ENCODE data around the gene ZBTB2.

ZBTB2 gene

DNA sequence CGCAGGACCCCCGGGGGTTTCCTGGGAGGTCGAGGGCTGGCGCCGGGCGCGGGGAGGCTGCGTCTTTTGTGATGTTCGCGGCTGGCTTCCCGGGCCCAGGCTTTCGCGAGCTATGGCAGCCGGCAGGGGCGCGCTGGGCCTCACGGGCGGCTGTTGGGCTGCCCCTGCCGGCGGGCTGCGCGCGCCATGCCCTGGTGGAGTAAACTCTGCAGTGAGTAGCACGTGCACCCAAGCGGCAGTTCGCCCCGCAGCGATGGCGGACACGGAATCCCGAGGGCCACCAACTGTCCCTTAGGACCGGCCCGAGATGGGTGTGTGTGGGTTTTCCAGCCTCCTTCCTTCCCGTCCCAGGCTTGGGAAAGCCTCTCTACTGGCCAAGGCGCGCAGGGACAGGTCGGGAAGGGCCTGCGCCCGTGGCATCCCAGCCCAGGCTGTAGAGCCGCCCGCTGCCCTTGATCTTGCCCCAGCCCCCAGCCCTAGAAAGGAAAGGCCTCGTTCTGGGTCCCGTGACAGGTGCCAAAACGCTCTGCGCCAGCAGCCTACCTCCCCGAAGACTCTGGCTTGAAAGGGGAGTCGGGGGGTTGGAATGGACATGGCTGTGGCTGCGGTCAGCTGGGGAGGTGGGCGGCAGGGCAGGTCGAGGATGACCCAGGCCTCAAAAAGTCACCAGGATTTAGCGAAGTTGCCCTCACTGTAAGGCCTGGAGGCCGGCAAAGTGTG is 49.7 kb downstream of the ZBTB2 start:
- H3K4me2 ChIP-seq (ENCODE audit: low read length): no peak overlapping the region
- no peaks in the 10 kb centered on the region for H3K4me1 ChIP-seq (ENCODE audit: control insufficient read depth, insufficient read depth, low read length)
- peaks cover 24% of the 10 kb centered on the region for H3K36me3 ChIP-seq (ENCODE audit: insufficient read depth, low read length)
- H3K27me3 ChIP-seq (ENCODE audit: control insufficient read depth, insufficient read depth, low read length): no peaks in the 10 kb centered on the region
- H3K9me3 ChIP-seq (replicated peaks; ENCODE audit: low read length): no peaks in the 10 kb centered on the region
- no peak overlapping the region for H3K9ac ChIP-seq (ENCODE audit: low read depth, low read length)
- no peak overlapping the region for H3K4me3 ChIP-seq (ENCODE audit: low read length)

DNA sequence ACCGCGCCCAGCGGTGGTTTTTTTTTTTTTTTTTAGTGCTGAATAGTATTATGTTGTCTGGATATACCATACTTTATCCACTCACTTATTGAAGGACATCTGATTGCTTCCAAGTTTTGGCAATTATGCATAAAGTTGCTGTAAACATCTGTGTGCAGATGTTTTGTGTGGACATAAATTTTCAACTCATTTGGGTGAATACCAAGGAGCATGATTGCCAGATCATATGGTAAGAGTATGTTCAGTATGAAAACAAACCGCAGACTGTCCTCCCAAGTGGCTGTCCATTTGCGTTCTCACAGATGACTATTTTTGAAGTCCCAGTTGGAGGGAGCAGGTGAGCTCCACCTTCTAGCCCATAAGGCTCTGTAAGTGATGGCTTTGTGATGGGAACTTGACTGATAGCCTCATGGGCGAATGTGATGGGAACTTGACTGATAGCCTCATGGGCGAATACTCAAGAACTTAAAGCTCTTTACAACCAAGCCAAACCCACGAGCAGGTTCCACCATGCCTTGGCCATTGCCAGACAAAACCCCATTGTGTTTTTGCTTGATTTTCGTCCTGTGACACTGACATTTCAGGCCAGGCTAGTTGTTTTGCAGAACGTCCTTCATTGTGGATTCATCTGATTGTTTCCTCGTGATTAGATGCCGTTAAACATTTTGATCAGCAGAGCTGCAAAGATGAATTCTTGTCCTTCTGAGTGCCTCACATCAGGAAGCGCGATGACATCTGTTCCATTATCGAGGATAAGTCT is 51.0 kb downstream of the ZBTB2 start:
- no peaks in the 10 kb centered on the region for H3K4me1 ChIP-seq (ENCODE audit: control insufficient read depth, insufficient read depth, low read length)
- H3K4me2 ChIP-seq (ENCODE audit: low read length): no peak overlapping the region
- H3K4me3 ChIP-seq (ENCODE audit: low read length): no peak overlapping the region
- no peak overlapping the region for H3K9ac ChIP-seq (ENCODE audit: low read depth, low read length)
- H3K9me3 ChIP-seq (replicated peaks; ENCODE audit: low read length): no peaks in the 10 kb centered on the region
- no peaks in the 10 kb centered on the region for H3K27me3 ChIP-seq (ENCODE audit: control insufficient read depth, insufficient read depth, low read length)
- peaks cover 32% of the 10 kb centered on the region for H3K36me3 ChIP-seq (ENCODE audit: insufficient read depth, low read length)

DNA sequence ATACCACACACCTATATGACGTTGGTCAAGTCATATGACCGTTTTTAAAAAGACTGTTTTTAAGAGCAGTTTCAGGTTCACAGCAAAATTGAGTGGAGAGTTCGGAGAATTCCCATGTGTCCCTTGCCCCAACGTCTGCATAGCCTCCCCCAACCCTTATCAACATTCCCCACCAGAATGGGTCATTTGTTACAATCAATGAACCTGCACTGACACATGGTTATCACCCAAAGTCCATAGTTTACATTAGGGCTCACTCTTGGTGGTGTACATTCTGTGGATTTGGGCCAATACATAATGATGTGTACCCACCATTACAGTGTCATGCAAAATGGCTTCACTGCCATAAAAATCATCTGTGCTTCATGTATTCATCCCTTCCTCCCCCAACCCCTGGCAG is 52.0 kb downstream of the ZBTB2 start:
- Histone ChIP-seq H3K4me3 (ENCODE audit: low read length) (no peak overlapping the region), H3K4me1 (ENCODE audit: control insufficient read depth, insufficient read depth, low read length) (no peaks in the 10 kb centered on the region), H3K36me3 (ENCODE audit: insufficient read depth, low read length) (peaks cover 31% of the 10 kb centered on the region), H3K9ac (ENCODE audit: low read depth, low read length) (no peak overlapping the region), H3K4me2 (ENCODE audit: low read length) (no peak overlapping the region), H3K27me3 (ENCODE audit: control insufficient read depth, insufficient read depth, low read length) (no peaks in the 10 kb centered on the region), H3K9me3 (replicated peaks; ENCODE audit: low read length) (no peaks in the 10 kb centered on the region)

DNA sequence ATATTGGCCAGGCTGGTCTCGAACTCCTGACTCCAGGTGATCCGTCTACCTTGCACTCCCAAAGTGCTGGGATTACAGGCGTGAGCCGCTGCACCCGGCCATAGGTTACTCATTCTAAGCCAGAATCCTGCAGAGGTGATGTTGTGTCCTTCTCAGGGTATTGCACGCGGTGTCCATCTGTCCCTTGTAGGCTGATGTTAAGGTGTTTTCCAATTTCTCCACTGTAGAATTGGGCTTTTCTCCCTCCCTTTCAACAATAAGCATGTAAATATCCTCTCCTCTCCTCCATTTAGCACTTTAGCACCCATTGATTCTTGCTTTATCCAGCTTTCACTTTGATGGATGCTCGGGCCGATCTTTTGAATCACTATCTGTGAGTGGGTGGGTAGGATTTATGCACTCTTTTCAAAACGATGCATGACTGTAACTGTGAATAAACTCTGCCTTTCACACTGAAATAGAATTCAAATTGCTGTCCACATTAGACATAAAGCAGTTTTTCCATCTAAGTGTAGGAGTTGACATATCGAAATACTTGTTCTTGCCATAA is 52.6 kb downstream of the ZBTB2 start:
- Histone ChIP-seq H3K4me3 (ENCODE audit: low read length) (no peak overlapping the region), H3K9me3 (replicated peaks; ENCODE audit: low read length) (no peaks in the 10 kb centered on the region), H3K36me3 (ENCODE audit: insufficient read depth, low read length) (peaks cover 25% of the 10 kb centered on the region), H3K4me2 (ENCODE audit: low read length) (no peak overlapping the region), H3K9ac (ENCODE audit: low read depth, low read length) (no peak overlapping the region), H3K4me1 (ENCODE audit: control insufficient read depth, insufficient read depth, low read length) (no peaks in the 10 kb centered on the region), H3K27me3 (ENCODE audit: control insufficient read depth, insufficient read depth, low read length) (no peaks in the 10 kb centered on the region)

DNA sequence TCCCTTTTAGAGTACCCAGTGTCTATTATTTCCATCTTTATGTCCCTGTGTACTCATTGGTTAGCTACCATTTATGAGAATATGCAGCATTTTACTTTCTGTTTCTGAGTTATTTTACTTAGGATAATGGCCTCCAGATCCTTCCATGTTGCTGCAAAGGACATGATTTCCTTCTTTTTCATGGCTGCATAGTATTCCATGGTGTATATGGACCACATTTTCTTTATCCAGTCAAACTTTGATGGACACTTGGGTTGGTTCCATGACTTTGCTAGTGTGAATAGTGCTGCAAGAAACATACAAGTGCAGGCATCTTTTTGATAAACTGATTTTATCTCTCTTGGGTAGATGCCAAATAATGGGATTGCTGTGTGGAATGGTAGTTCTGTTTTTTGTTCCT is 55.4 kb downstream of the ZBTB2 start:
- Histone ChIP-seq H3K4me3 (ENCODE audit: low read length) (no peak overlapping the region), H3K36me3 (ENCODE audit: insufficient read depth, low read length) (peaks cover 23% of the 10 kb centered on the region), H3K9ac (ENCODE audit: low read depth, low read length) (no peak overlapping the region), H3K4me1 (ENCODE audit: control insufficient read depth, insufficient read depth, low read length) (no peaks in the 10 kb centered on the region), H3K27me3 (ENCODE audit: control insufficient read depth, insufficient read depth, low read length) (no peaks in the 10 kb centered on the region), H3K4me2 (ENCODE audit: low read length) (no peak overlapping the region), H3K9me3 (replicated peaks; ENCODE audit: low read length) (no peaks in the 10 kb centered on the region)

DNA sequence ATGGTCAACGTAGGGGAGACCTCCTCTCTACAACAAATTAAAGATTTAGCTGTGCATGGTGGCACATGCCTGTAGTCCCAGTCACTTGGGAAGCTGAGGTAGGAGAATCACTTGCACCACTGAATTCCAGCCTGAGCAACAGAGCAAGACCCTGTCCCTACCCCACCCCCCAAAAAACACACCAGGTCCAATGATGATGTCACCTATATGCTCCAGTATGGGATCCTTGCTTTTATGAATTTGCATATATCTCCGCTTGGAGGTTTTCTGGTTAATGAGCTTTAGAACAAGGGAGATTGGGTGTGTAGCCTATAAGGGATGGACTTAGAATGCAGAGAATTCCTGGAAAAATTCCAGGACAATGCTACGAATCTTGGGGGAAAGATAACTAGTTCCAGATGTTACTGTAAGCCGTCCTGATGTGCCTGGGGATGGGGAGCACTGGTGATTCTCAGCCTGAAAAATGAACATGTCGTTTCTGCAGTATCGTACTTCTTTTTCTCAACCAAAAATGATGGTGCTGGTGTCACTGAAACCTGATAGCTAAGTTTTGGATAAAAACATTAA is 61.1 kb downstream of the ZBTB2 start:
- Histone ChIP-seq H3K36me3 (ENCODE audit: insufficient read depth, low read length) (peaks cover 6% of the 10 kb centered on the region), H3K9me3 (replicated peaks; ENCODE audit: low read length) (no peaks in the 10 kb centered on the region), H3K4me2 (ENCODE audit: low read length) (no peak overlapping the region), H3K4me3 (ENCODE audit: low read length) (no peak overlapping the region), H3K9ac (ENCODE audit: low read depth, low read length) (no peak overlapping the region), H3K27me3 (ENCODE audit: control insufficient read depth, insufficient read depth, low read length) (no peaks in the 10 kb centered on the region), H3K4me1 (ENCODE audit: control insufficient read depth, insufficient read depth, low read length) (peaks cover 5% of the 10 kb centered on the region)

DNA sequence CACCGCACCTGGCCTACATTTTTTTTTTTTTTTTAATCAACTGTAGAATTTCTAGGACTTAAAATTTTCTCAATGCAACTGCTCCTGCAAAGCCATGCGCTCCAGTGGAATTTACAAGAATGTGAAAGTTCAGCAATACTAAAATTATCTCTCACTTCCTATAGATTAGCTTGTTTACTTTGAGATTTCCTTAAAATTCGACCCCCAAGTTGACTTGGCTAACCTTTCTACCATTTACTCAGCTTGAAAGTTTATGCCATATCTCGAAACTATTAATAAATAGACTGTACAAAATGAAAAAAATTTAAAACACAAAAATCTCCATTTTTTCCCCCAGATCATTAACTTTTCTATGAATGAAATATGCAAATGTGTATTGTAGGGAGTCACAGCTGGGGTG is 64.3 kb downstream of the ZBTB2 start:
- Histone ChIP-seq H3K27me3 (ENCODE audit: control insufficient read depth, insufficient read depth, low read length) (no peaks in the 10 kb centered on the region), H3K9ac (ENCODE audit: low read depth, low read length) (no peak overlapping the region), H3K9me3 (replicated peaks; ENCODE audit: low read length) (no peaks in the 10 kb centered on the region), H3K4me3 (ENCODE audit: low read length) (peak overlapping the region; percentile 89), H3K4me1 (ENCODE audit: control insufficient read depth, insufficient read depth, low read length) (peaks cover 22% of the 10 kb centered on the region), H3K36me3 (ENCODE audit: insufficient read depth, low read length) (peaks cover 8% of the 10 kb centered on the region), H3K4me2 (ENCODE audit: low read length) (peak overlapping the region; percentile 22)

DNA sequence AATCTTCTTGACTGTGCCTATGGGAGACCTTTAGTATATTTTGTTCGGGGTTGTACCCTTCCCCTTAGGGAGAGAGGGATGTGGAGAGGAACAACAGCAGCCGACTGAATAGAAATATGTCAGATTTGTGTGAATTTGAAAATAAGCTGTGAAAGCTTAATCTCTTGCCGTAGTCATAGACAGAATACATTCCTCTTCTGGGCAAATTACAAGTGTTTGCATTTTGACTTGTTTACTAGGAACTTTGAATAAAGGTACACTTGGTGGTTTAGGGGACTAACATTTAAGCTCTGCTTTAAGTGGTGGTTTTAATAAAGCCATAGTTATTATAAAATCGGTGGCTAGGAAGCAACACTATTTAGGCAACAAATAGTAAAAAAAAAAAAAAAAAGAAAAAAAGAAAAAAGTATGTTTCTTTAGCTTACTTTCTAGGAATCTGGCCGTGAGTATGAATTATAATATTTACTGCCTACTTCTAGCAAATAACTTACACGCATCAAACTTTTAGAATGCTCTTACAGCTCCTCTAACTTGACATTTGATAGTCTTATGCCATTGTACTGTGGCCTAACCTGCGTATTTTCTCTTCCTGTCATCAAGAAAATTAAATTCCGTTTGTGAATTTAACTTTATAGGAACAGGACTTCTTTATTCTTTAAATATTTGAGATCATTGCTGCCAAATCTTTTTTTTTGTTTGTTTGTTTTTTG is 65.1 kb downstream of the ZBTB2 start:
- peaks cover 8% of the 10 kb centered on the region for H3K36me3 ChIP-seq (ENCODE audit: insufficient read depth, low read length)
- H3K4me3 ChIP-seq (ENCODE audit: low read length): peak overlapping the region; percentile 89
- H3K9ac ChIP-seq (ENCODE audit: low read depth, low read length): peak overlapping the region; percentile 92
- no peaks in the 10 kb centered on the region for H3K27me3 ChIP-seq (ENCODE audit: control insufficient read depth, insufficient read depth, low read length)
- H3K4me2 ChIP-seq (ENCODE audit: low read length): peak overlapping the region; percentile 92
- no peaks in the 10 kb centered on the region for H3K9me3 ChIP-seq (replicated peaks; ENCODE audit: low read length)
- H3K4me1 ChIP-seq (ENCODE audit: control insufficient read depth, insufficient read depth, low read length): peaks cover 22% of the 10 kb centered on the region

DNA sequence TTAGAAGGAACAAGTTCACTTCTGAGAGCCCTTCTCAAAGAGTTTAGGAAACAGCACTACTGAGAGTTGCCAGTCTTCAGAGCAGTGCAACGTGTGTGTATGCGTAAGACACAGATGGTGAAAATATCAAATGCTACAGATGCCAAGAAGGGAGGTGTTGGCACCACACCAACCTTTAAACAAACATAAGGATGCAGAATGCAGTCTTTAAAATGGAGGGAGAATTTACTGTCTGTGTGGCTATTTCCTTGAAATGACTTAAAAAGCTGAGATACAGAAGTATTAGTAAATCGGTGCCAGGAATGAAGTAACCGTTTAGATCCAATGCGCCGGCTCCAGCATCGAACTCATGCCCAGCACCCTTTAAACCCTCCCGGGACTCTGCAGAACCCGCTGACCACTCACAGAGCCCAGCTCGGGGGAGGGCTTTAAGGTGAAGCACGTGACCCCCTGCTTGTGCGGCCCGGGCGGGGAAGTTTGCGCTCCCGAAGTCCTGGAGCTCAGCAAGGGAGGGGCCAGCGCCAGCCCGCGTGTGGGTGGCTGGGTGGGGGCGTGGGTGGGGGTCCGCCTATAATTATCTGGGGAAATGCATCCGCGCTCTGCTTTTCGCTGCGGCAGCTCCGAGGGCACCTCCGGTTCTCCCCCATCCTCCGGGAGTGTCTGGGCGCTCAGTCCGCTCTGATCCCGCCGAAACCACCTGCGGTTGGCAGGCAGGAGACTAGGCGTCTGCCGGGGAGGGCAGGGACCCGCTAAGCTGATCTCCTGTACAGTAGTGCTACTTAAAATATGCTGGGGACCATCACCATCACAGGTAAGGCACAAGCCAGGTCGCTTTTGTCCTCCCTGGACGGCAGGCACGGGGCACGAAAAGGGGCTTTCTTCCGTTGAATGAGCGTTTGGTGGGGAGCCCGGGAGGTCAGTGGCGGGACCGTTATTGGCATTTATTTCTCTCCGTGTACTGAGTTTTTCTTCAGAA is 66.0 kb downstream of the ZBTB2 start:
- H3K4me2 ChIP-seq (ENCODE audit: low read length): peak overlapping the region; percentile 92
- no peaks in the 10 kb centered on the region for H3K9me3 ChIP-seq (replicated peaks; ENCODE audit: low read length)
- peak overlapping the region; percentile 89 for H3K4me3 ChIP-seq (ENCODE audit: low read length)
- no peaks in the 10 kb centered on the region for H3K27me3 ChIP-seq (ENCODE audit: control insufficient read depth, insufficient read depth, low read length)
- H3K4me1 ChIP-seq (ENCODE audit: control insufficient read depth, insufficient read depth, low read length): peaks cover 22% of the 10 kb centered on the region
- H3K9ac ChIP-seq (ENCODE audit: low read depth, low read length): peak overlapping the region; percentile 92
- H3K36me3 ChIP-seq (ENCODE audit: insufficient read depth, low read length): peaks cover 8% of the 10 kb centered on the region

DNA sequence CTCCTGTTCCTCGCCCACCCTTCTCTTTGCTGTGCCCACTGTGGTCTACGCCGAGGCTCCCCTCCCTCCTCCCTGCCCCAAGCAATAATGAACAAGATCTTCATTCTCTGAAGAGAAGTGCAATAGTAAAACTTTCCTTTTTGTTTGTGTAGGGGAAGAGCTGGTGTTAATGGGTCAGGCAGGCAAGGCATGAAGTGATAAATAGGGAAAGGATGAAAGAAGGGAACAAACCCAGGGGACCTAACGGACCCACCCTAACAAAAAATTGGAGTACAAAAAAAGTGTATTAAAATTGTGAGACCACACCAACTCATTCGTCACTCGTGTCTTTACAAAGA is 66.9 kb downstream of the ZBTB2 start:
- peaks cover 18% of the 10 kb centered on the region for H3K4me1 ChIP-seq (ENCODE audit: control insufficient read depth, insufficient read depth, low read length)
- no peaks in the 10 kb centered on the region for H3K9me3 ChIP-seq (replicated peaks; ENCODE audit: low read length)
- peak overlapping the region; percentile 92 for H3K4me2 ChIP-seq (ENCODE audit: low read length)
- H3K4me3 ChIP-seq (ENCODE audit: low read length): no peak overlapping the region
- peak overlapping the region; percentile 92 for H3K9ac ChIP-seq (ENCODE audit: low read depth, low read length)
- no peaks in the 10 kb centered on the region for H3K27me3 ChIP-seq (ENCODE audit: control insufficient read depth, insufficient read depth, low read length)
- peaks cover 6% of the 10 kb centered on the region for H3K36me3 ChIP-seq (ENCODE audit: insufficient read depth, low read length)
